HG02885 (cell line): Measurements from ENCODE around the gene TCFL5.
"Not testable (repeated sequence)": the region's sequence is repeated elsewhere in the genome, so short reads cannot be mapped to it uniquely, and the experiment has no call there.

Source experiments
- ATAC-seq: cut with Tn5 transposase; IDR thresholded peaks from one replicate; pipeline ENCODE4 v1.9.1; 2021; ENCODE audit warnings: mild to moderate bottlenecking; ENCODE audit not compliant: unreplicated experiment, poor library complexity

TCFL5 gene

DNA sequence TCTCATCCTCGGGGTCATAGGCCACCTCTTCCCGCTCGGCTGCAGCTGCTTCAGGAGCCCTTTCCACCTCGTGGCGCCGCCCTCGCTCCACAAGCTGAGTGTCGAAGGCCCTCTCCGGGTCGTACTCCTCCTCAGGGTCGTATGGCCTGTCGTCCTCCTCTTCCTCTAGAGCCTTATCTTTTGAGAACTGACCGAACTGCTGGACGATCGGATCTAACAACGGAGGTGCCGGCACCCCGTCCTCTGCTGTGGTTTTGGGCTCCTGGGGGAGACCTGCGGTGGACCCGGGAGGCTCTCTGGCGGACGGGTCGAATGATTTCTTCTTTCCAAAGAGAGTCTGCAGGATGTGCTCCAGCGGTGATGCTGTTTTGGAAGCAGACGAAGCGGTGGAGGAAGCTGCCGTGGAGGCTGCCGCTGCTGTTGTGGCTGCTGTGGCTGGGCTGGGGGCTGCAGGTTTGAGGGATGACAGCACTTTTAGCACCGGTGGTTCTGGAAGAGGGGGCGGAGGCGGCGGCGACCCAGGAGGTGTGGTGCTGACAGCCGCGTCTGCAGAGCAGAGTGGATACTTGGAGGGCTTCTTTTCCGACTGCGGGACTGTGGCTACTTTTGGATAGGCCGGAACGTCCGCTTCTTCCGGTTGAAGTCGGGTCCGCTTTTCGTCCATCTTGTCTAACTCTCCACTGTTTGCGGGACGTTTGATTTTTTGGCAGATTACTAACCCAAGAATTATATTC is 20.2 kb upstream of the TCFL5 start:
- no peak for ATAC-seq

DNA sequence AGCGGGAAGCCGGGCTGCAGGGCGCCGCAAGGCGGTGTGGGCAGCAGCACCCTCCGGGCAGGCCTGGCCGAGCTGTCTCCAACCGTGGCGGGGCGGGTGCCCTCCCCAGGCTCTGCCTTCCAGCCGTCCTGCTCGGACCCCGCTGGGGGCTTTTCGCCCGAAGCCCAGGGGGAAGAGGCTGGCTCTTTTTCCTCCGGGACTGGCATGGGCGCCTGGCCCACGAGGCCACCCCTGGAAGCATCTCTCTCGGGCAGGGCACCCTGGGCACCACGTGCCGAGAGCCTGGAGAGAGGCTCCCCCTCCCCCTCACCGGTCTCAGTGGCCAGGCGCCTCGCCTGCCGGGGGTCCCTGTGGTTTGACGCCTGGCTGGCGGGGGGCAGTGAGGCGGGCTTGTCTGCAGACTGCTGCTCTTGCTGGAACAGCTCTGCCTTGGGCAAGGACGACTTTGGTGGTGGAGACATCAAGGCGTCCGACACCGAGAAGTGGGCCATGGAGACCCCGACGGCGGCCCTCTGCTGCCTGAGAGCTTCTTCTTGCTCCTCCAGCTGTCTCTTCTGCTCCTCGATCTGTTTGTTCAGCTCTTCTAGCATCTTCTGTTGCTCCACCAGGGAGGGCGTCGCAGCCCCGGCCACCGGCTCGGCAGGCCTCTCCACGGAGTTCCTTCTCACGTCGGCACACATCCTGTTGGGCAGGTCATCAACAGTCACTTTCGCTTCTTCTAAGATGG is 19.5 kb upstream of the TCFL5 start:
- no peak for ATAC-seq

DNA sequence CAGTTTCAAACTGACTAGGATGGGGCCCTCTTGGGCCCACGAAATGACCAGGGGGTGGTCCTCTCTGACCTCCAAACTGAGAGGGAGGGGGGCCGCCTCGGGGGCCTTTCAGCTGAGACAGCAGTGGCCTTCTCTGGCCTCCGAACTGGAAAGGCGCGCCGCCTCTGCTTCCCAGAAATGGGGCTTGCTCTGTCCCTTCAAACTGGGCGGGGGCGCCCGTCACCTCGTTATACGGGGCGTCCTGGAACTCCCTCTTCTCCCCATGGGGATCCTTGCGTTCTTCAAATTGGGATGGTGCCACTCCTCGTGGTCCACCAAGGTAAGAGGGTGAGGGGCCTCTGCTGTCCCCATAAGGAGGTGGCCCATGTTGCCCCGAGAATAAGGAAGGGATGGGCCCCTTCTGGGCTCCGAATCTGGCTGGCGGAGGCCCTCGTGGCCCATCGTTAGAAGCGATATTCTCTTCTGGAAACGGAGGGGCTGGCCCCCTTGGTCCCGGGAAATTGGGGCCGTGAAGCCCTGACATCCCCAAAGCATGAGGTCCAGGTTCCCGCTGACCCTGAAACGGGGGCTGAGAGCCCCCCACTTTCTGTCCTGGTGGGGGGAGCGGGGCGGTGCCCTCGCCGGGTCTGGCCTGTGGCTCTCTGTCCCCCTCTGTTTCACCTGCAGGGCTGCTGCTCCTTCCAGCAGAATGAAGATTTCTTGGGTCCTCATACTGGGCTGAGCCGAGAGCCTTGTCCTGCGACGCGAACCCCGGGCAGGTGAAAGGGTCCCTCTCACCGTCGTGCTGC is 18.7 kb upstream of the TCFL5 start:
- no peak for ATAC-seq

DNA sequence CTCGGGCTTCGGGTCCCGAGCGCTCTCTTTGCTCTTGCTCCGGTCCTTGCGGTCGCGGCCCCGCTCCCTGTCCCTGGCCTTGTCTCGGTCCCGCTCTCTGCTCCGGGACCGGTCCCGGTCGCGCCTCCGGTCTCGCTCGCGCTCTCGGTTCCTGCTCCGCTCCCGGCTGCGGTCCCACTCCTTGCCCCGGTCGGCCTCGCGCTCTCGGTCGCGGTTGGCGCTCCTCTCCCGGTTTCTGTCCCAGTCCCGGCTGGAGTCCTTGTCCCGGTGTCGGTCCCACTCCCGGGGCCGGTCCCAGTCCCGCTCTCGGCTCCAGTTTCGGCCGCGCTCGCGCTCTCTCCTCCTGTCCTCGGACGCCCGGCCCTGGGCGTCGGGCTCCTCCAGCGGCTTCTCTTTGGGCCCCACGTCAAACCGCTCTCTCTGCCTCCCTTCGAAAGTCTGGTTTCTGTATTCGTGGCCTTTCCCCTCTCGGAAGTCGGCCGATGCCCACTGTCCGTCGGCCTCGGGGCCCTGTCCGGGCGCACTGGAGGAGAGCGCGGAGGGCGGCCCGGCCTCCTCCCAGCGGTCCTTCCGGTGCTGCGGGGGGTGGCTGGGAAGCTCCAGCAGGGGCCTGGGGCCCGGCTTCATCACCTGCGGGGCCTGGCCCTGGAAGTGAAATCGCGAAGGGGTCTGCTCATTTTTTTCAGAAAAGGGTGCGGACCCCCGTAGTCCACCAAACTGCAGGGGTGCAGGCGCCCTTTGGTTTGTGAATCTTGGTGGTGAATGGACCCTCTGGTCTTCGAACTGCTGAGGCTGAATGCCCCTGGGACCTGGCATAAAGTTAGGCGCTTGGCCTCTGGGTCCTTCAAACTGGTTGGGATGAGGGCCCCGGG is 17.9 kb upstream of the TCFL5 start:
- no peak for ATAC-seq

DNA sequence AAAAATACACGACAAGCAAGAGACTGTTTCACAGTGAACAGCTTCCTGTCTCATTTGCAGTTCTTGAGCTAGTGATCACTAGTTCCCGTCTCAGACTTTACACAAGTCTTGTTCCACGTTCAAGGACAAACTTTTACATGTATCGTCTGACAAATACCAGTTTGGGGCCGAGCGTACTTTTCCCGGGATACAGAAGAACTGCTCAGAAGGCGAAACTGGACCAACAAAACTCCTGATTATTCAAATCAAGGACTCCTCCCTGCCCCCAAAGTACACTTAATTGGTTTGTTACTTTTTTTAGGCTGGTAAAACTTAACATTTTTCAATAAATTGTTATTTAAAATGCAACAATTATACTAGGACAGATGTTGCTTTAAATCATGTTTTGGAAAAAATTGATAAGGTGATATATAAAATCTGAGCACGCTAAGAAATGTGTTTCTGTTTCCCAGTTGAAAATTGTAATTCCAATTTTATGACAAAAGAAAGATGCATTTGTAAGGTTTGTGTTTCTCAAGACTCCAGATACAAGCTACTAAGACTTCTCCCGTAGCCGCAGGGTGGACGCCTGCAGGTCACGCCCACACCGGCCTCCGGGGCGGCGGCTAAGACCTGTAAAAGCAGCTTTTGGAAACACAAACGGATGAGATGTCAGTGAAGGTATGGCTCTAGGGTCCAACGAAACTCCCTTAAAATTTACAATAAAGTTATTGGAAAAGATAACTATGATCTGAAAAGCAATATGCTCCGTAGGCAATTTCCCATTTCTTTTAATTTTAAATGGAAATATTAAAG is 16.8 kb upstream of the TCFL5 start:
- ATAC-seq: no peak

DNA sequence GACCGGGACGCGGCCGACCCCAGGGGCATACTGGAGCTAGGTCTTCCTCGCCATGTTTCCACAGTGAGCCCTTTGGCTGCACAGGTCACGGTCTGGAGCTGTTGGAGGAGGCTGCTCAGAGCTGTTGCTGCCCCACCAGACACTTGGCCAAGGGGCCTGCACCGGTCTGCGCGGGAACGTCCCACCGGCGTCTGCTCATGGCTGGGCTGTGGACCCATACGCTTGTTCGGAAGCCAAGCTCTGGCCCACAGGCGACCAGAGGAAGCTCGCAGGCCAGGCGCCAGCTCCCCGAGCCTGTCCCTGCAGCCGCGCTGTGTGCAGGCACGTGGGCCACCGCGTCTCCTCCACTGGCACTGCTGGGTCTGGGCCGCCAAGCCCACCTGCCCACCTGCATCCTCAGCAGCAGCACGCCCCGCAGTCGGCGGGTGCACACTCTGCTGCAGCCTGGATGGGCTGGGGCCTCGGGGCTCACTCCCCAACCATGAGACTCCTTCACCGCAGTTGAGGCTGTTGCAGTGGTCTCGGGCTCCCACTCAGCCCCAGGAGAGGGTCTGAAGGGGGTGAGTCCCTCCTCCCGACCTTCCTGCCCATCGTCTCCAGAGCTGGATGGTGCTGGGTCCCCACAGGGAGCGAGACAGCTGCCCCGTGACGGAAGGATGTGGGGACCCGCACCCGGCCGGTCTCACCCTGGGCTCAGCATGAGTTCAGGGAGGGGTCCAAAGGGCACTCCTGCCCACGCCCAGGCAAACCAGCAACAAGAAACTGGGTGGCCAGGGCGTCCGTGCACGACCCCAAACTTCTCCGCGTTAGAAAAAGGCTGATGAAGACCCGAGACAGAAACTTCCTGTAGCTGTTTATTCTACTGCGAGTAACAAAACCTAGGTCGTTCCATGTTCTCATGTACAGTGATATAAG is 15.5 kb upstream of the TCFL5 start:
- ATAC-seq: no peak

DNA sequence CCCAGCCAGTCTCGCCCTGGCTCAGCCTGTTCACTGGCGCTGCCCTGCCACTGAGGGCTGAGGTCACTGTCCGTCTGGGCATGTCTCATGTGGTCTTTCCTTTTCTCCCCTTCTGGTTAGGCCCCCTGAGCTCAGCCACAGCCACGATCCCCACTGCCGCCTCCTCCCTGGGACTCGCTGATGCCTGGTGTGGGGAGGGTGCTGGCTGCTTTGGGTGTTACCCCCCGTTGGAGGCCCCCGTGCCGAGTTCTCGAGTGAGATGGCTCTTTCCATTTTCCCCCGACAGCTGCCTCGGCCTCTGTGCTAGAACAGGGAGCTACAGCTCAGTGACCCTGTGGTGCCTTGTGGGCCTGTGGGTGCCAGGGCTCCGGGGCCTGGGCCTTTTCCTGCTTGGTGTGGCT is 14.9 kb upstream of the TCFL5 start:
- ATAC-seq: no peak

DNA sequence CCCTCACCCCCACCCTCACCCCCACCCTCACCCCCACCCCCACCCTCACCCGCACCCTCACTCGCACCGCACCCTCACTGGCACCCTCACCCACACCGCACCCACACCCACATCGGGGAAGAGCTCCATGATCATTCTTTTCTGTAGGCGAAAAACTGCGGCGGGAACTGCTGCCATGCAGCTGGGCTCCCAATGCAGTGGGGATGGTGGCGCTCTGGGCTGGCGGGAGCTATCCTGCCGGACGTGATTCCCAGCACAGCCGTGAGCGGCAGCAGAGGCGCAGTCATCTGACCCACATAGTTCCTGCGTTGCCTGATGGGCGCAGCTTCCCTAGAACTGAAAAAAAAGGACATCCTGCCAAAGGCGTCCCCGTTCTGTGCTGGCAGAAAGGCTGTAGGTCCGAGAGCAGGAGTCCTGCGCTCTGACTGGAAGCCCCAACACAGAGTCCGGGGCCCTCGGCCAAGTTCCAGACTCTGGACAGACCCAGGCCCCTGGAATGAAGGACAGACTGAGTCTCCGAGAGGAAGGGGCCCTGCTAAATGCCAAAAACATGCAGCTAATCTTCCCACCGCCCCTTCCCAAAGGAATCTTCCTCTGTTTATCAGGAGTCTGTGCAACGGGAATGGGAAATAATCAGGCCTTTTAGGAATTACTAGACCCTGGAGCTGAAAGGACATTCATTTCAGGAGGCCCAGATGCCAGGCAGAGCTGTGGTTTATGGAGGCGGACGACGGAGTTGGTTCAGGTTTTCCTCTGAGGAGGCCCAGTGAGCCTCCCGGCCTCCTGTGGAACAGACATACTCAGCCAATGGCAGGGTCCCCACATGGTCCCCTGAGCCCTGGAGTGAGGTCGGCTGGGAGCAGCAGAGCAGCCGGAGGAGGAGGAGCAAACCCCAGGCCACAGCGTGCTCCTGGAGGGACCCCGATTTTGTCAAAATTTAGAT is 14.1 kb upstream of the TCFL5 start:
- ATAC-seq: no peak

DNA sequence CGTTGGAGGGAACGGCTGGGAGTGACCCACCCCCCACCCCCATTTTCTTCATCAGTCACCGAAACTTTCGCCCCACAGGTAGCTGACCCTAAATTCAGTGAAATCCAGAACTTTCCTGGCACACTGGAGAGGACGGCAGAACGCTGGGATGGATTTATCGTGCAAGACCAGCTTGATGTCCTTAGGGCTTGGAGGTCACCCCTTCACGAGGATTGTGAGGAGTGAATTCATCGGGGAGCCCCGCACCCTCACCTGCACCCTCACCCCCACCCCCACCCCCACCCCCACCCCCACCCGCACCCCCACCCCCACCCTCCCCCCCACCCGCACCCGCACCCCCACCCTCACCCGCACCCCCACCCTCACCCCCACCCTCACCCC is 13.3 kb upstream of the TCFL5 start:
- ATAC-seq: no peak

DNA sequence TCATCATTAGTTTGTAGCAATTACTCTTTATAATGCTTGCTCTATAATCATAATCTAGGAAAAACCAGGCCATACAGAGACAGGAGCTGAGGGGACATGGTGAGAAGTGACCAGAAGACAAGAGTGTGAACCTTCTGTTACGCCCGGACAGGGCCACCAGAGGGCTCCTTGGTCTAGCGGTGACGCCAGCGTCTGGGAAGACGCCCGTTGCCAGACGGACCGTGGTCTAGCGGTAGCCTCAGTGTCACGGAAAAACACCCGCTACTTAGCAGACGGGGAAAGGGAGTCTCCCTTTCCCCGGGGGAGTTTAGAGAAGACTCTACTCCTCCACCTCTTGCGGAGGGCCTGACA is 12.0 kb upstream of the TCFL5 start:
- not testable (repeated sequence) for ATAC-seq

DNA sequence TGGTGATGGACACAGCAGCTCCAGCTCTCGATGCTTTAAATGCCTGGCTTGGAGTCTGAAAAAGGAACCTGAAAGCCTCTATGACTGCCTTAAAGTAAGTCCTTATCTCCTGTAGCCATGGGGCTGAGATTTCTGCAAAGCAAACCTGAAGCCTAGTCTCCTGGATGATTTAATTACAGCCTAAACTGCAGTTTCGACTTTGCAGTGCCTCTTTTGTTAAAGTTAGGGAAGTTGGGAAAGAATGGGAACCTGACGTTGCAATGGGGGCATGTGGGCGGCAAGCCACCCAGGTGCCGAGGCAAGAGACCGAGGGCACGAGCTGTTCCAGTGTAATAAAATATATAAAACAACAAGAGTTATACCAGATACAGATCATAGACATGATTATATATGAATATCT is 11.7 kb upstream of the TCFL5 start:
- ATAC-seq: no peak

DNA sequence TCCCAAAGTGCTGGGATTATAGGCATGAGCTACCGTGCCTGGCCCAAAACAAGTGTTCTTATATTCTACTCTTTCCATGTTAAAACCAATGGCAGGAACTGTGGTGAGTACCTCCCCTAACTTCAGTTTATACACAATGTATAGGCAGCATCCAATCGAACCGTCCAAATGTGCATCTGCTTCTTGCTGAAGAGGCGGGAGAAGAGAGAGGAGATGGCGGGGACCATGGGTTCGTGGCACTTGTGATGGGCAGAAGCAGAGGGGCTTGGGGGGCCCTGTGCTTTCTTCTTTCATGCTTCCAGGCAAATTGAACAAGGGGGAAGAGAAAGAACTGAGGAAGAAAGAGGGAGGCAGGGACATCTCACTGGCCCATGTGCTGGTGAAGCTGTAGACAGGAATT is 11.2 kb upstream of the TCFL5 start:
- ATAC-seq: no peak

DNA sequence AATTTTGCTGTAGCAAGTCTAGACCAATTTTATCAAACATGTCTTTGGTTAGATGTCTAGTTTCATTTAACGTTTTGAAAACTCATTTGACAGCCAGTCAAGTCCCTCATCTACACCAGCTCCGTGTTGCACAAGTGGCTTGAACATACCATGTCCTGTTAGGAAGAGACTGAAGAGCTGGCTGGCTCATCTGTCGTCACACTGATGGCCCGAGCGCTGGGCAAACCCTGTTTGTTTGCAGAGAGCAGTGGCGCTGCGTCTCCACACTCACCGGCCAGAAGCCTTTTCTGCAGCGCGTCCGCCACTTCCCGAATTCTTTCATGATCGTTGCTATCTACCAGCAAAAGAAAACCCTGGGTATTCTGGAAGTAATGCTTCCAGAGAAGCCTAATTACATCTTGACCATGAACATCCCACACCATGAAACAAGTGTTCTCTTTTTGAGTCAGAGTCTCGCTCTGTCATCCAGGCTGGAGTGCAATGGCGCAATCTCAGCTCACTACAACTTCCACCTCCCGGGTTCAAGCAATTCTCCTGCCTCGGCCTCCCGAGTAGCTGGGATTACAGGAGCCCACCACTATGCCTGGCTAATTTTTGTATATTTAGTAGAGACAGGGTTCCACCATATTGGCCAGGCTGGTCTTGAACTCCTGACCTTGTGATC is 10.7 kb upstream of the TCFL5 start:
- no peak for ATAC-seq

DNA sequence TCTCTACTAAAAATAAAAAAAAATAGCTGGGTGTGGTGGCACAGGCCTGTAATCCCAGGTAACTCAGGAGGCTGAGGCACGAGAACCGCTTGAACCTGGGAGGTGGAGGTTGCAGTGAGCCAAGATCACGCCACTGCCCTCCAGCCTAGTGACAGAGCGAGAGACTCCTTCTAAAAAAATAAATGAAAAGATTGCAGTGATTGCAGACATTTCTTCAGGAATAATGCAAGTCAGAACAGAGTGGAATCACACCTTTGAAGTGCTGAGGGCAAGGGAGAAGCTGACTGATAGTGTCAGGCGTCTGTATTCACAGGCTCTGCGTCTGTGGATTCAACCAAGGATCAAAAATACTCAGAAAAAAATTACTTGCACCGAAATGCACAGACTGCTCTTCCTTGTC is 2.6 kb upstream of the TCFL5 start:
- no peak for ATAC-seq

DNA sequence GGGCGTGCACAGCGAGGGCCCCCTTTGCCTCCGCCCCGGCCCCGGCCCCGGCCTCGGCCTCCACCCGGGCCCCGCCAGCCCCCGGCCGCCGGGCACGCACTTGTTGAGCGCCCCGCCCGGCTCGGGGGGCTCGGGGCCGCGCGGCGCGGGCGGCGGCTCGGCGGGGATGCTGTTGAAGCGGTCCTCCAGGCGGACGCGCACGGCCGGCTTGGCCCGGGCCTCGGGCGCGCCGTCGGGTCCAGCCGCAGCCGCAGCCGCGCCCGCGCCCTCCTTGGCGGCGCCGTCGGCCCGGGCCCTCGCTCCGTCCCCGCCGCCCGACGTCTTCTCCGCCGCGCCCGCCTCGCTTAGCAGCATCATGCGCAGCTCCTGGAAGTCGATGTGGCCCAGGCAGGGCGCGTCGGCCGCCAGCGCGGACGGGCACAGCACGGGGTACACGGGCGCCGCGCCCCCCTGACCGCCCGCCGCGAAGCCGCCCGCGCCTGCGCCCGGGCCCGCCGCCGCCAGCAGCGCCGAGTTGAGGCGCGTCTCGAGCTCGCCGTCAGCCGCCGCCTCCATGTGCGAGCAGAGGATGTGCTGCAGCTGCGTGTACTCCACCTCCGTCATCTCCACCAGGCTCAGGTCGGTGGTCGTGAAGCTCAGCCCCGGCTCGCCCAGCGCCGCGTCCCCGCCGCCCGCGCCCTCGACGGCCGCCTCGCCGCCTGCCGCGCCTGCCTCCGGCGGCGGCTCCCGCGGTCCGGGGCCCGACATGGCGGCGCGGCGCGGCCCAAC is 514 bp downstream of the TCFL5 start:
- ATAC-seq: peak; percentile 41

DNA sequence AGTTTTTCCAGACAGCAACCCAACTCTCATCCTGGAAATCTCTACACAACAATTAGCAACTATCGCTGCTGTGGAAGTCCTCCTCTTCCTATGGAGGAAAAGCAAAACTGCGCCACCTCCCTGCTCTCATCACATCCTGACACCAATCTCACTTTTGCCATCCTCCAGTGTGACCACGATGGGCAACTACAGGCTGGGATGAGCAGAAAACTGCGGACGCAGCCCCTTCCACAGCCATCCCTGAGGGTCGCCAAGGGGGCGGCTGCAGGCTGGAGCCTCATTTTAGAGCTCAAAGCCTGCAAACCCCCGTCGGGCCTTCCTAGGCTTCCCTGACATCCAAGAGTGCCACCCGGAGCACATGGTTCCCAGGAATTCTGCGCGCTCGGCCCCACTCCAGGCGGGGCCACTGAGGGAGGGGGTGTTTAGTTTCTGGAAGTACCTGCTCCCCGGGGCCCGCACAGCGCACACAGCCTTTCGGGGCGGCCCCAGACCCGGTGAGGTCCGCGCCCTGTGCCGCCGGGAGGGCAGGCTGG is 1.2 kb downstream of the TCFL5 start:
- no peak for ATAC-seq
